Measurements from ENCODE around the gene ZFPL1.

GRCh38 chr11:65035579-65035978 is 48.4 kb upstream of the ZFPL1 start:
- TF ChIP-seq POLR2A (IDR thresholded peaks at IDR 0.05) (no peak), POLR2AphosphoS5 (IDR thresholded peaks at IDR 0.05) (no peak)

Measured in gastroesophageal sphincter (tissue), 2 donors.